HFF-Myc (cell line): ENCODE measurements around the gene STOM.

Source experiments
- DNase-seq: peaks from one replicate; pipeline ENCODE4 v3.0.0-alpha.2; 2011; ENCODE audit warnings: low read depth; ENCODE audit errors: extremely low read depth
- H3K4me3 ChIP-seq: replicated peaks from 2 replicates; pipeline ENCODE4 v1.5.1; 2011; ENCODE audit warnings: low read depth, mild to moderate bottlenecking, control low read depth, low read length
- TF ChIP-seq, protein P1 (sequence below): IDR thresholded peaks from 2 replicates; pipeline ENCODE4 v1.5.1; 2012; ENCODE audit warnings: mild to moderate bottlenecking, low read depth, low read length, control low read depth; ENCODE audit errors: missing control alignments

STOM gene

DNA sequence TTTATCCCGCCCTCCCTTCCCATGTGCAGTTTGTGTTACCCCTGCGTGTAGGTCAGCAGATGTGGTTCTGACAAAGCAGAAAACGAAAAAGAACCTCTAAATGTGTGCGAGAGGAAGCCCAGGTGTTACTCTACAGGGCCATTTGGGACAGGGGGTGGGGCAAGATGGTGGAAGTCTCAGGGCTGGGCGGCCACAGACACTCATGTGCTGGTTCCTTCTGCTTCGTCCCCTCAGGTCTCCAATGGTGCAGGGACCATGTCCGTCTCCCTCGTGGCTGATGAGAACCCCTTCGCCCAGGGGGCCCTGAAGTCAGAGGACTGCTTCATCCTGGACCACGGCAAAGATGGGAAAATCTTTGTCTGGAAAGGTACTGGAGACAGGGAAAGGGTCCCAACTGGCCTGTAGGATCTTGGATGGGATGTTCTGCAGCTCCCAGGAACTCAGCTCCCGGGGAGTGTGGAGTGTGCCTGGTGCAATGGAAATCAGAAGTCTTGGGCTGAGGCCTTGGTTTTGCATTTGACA lies 53.1 kb downstream of the STOM start:
- DNase-seq: no peak
- H3K4me3 ChIP-seq: no peak overlapping the region
- TF ChIP-seq, protein P1, sequence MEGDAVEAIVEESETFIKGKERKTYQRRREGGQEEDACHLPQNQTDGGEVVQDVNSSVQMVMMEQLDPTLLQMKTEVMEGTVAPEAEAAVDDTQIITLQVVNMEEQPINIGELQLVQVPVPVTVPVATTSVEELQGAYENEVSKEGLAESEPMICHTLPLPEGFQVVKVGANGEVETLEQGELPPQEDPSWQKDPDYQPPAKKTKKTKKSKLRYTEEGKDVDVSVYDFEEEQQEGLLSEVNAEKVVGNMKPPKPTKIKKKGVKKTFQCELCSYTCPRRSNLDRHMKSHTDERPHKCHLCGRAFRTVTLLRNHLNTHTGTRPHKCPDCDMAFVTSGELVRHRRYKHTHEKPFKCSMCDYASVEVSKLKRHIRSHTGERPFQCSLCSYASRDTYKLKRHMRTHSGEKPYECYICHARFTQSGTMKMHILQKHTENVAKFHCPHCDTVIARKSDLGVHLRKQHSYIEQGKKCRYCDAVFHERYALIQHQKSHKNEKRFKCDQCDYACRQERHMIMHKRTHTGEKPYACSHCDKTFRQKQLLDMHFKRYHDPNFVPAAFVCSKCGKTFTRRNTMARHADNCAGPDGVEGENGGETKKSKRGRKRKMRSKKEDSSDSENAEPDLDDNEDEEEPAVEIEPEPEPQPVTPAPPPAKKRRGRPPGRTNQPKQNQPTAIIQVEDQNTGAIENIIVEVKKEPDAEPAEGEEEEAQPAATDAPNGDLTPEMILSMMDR: no peak

DNA sequence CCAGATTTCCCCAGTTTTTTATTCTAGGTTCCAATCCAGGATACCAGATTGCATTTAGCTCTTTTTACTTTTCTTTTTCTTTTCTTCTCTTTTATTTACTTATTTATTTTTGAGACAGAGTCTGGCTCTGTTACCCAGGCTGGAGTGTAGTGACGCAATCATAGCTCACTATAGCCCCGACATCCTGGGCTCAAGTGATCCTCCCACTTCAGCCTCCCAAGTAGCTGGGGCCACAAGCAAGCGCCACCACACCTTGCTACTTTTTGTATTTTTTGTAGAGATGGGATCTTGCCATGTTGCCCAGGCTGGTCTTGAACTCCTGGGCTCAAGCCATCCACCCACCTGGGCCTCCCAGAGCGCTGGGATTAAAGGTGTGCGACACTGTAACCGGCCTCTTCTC lies 53.7 kb downstream of the STOM start:
- H3K4me3 ChIP-seq: no peak overlapping the region
- no peak for DNase-seq
- TF ChIP-seq, protein P1: no peak

DNA sequence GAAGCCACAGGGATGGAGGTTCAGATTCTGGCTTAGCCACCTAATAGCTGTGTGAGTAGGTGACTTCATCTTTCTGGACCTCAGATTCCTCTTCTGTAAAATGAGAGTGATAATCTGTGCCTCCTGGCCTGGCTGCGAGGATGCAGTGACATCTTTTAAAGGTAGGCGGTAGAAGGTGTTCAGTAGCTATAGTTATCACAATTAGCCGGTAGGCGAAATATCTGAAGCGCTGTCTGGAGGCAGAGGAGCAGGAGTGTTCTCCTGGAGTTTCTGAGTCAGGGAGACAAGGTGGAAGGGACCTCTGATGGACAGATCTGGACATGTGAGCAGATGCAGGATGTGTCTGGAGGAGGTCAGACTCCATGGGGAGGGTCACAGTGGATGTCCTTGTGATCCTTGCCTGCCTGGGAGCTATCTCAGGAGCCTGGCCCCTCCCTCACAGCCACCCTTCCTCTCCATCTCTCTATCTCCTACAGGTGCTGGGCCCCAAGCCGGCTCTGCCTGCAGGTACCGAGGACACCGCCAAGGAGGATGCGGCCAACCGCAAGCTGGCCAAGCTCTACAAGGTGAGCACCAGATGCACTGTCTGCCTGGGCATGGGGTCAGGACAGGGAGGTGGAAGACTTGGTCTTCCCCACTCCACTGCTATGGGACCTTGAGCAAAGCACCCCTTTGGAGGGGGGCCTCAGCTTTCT lies 56.4 kb downstream of the STOM start:
- no peak for DNase-seq
- H3K4me3 ChIP-seq: no peak overlapping the region
- TF ChIP-seq, protein P1: no peak

DNA sequence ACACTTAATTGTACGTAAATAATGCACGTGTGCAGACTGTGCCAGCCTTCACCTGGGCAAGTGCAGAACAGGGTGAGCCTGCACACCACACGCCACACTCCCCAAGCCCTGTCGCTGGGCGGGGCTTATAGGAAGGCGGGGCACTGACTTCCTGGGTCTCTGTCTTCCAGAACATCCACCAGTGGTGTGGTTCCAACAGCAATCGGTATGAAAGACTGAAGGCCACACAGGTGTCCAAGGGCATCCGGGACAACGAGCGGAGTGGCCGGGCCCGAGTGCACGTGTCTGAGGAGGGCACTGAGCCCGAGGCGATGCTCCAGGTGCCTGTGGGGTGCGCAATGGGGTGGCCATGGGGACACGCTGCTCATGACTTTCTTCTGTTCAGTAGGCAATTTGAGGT lies 57.9 kb downstream of the STOM start:
- DNase-seq: no peak
- H3K4me3 ChIP-seq: no peak overlapping the region
- TF ChIP-seq, protein P1: no peak

DNA sequence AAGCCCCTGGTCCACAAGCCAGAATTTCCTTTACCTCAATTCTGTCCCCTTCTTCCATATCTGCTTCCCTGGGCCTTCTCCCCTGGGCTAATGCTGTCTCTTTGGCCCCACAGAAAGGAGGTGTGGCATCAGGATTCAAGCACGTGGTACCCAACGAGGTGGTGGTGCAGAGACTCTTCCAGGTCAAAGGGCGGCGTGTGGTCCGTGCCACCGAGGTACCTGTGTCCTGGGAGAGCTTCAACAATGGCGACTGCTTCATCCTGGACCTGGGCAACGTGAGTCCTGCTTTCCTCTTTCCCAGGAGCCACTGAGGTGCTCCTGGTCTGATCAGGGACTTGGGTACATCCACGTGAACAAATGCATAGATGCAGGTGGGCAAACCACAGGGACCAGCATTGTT lies 59.5 kb downstream of the STOM start:
- TF ChIP-seq, protein P1: no peak
- DNase-seq: no peak
- no peak overlapping the region for H3K4me3 ChIP-seq

DNA sequence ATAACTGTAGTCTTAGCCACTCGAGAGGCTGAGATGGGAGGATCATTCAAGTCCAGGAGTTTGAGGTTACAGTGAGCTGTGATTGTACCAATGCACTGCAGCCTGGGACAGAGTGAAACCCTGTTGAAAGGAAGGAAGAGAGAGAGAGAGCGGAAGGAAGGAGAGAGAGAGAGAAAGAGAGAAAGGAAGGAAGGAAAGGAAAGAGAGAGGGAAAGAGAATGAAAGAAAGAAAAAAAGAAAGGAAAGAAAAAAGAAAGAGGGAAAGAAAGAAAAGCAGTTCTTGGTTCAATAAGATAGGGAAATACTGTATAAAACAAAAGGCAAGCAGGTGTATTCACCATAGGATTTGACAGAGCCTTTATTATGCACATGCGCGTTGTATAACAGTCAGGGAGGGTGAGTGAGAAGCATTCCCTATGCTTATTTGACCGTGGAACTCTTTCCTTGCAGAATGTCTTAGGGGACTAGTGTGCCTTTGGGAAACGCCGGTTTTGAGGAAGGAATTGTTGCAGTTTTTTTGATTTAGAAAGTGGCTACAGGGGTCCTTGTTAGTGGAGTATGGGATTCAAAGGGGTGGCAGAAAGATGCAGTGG lies 60.1 kb downstream of the STOM start:
- H3K4me3 ChIP-seq: no peak overlapping the region
- TF ChIP-seq, protein P1: no peak
- no peak for DNase-seq
